Activated CD8-positive, alpha-beta memory T cell treated with anti-CD3 and anti-CD28 coated beads, Interleukin-2, amount 50 U/mL, for 24 hours (primary cell): ENCODE results near the gene GHDC.
"Not testable (repeated sequence)": the region's sequence is repeated elsewhere in the genome, so short reads cannot be mapped to it uniquely, and the experiment has no call there.

Experiments used
- DNase-seq: peaks from one replicate; pipeline ENCODE4 v3.0.0-alpha.2; 2020; ENCODE audit errors: extremely low read depth

GHDC gene

GRCh38 chr17:42203354-42203753 lies 9.1 kb upstream of the GHDC start:
- no peak for DNase-seq

DNA sequence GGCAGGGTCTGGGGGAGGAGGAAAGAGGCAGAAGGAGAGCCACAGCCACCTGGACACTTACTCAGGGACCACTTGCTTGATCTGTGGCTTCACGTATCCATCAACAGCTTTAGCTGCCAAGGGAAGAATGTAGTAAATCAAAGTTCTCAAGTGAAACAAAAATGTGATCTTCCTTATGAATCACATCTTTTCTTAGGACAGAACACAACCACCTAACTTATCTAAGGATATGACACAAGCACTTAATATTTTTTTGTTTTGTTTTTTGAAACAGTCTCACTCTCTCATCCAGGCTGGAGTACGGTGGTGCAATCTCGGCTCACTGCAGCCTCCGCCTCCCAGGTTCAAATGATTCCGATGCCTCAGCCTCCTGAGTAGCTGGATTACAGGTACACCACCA lies 8.4 kb upstream of the GHDC start:
- DNase-seq = no peak

- DNase-seq = no peak
Observed at GRCh38 chr17:42202159-42202558, 7.9 kb upstream of the GHDC start.

GRCh38 chr17:42201458-42201772 lies 7.1 kb upstream of the GHDC start:
- DNase-seq = no peak

DNA sequence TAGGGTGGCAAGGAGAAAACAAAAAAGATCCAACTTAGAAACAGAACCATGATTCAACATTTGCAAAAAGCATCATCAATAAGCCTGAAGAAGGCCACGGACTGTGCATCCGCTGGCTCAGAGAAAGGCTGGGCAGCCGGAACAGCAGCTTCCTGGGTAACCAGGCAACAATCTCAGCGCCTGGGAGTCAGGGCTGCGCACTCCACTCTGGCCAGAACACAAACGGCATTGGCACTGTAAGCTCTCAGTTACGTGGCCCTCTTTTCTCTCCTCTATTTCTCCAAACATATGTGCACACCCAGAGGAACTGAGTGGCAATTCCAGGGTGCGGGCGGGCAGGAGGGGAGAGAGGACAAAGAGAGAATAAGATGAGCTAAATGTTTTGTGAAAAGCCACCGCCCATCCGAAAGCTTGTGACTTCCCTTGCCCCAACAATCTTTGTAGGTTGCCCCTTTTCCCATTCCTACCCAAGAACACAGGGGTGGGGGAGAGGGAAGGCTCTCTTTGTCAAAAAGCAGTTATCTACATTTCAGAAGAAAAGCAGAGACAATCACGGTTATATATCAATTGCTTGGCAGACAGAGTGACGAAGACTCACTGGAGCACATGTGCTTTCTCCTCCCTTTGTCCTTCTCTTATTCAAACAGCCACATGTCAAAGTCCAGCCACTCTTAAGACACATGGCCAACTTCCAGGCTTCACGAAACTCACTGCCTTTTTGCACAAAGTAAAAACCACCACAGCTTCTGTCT lies 6.6 kb upstream of the GHDC start:
- no peak for DNase-seq

DNA sequence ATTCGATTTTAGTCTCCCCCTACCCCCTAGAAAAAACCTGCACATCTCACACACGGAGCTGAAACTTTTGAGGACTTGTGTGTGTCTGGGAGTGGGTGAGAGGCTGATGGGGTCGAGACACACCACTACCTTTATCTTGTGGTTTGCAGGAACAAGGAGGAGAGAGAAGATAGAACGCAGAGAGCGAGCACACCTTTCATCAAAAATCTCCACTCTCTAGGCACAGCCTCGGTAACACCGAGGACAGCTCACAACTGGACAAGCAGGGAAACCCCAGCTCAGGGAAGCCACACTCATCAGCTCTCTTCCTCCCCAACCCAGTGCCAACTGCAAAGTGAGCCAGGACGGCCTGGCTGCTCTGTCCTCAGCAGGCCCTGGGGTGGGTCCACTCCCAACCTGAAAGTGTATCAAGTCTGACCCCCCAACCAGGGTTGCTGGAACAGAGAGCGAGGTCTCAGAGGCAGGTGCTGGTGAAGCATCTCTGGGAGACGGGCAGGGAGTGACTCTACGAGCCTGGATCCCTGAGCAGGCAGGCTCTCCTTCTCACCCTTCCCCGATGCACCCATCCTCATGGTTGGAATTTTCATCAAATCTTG lies 5.2 kb upstream of the GHDC start:
- DNase-seq = no peak

DNA sequence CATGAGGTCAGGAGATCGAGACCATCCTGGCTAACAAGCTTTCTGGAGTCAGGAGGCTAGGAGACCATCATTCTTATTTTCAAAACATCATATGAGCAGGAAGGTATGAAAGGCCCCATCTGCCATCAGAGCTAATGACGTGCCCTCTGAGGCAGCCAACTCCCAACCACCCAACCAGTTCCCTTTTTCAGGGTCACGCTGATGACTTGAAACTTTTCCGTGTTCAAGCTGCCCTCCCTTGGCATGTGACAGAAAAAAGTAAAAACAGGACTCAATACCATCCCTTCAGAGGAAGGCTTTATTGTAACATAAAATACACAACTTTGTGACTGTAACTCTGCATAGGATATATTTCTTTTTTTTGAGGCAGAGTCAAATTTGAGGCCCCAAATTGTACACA lies 4.6 kb upstream of the GHDC start:
- DNase-seq = no peak

- no peak for DNase-seq
Observed at GRCh38 chr17:42197564-42198156, 3.4 kb upstream of the GHDC start.

GRCh38 chr17:42193216-42193968 lies 902 bp downstream of the GHDC start:
- no peak for DNase-seq

GRCh38 chr17:42192189-42193126 lies 1.8 kb downstream of the GHDC start:
- no peak for DNase-seq

DNA sequence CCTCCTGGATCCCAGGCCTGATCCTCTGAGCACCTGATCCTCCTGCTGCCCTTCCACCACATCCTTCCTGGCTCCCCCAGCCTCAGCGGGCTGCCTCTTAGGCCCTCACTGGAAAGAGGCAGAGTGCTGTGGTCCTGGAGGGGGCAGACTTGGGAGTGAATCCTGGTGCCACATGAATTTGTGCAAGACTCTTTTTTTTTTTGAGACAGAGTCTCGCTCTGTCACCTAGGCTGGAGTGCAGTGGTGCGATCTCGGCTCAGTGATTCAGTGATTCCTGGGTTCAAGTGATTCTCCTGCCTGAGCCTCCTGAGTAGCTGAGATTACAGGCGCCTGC lies 3.1 kb downstream of the GHDC start:
- DNase-seq = no peak

DNA sequence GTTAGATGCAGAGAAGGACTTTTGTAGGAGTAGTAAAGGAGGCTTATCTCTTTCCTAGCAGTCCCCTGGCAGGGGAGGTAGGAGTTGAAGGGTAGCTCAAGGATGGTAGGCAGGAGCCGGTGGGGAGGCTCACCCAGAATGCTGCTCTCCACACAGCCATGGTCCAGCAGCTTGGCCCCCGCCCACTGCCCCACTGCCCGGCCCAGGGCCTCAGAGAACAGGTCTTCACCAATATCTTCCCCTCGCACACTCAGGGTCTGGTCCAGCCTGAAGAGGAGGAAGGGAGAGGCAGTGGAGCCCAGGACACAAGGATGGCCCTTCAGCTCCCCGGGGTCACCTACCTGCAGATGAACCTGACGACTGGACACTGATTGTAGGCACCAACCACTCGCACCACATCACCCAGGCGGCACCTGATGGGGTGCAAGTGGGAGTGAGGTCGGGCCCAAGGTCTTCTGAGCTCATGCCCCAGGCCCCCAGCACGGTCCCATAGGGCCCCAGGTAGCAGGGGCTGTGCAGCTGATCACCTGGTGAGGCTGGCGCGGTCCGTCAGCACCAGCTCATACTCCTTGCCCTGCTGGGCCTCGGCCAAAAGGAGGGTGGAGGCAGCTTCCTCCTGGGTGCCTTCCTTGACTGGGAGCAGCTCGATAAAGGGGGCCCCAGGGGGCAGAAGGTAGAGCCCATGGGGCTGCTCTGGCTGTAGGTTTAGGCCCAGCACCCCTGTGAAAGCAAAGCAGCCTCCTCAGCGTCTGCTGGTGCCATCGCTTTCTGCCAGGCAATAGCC lies 3.6 kb downstream of the GHDC start:
- no peak for DNase-seq

GRCh38 chr17:42189651-42189965 lies 4.7 kb downstream of the GHDC start:
- DNase-seq = no peak

- no peak for DNase-seq
Observed at GRCh38 chr17:42188749-42189650, 5.3 kb downstream of the GHDC start.

GRCh38 chr17:42187833-42188232 lies 6.5 kb downstream of the GHDC start:
- DNase-seq = no peak

DNA sequence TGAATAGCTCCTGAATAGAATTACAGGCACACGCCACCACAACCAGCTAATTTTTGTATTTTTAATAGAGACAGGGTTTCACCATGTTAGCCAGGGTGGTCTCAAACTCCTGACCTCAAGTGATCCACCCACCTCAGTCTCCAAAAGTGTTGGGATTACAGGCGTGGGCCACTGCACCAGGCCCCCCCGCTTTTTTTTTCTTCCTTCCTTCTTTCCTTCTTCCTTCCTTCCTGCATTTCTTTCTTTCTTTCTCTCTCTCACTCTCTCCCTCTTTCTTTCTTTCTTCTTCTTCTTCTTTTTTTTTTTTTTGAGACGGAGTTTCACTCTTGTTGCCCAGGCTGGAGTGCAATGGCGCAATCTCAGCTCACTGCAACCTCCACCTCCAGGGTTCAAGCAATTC lies 8.1 kb downstream of the GHDC start:
- DNase-seq = not testable (repeated sequence)

DNA sequence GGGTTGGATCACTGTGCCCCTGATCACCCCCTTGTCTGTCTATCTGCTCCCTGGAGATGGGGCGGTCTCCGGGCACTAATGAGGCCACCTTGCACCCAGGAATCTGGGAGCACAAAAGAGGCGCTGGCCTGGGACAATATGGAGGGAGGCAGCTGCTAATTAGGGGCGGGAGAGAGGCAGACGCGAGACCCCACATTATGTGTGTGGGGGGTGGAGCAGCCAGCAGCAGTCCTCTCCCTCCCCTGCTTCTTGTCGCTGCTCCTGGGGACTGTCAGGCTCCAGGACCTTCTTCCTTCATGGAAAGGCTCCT lies 8.7 kb downstream of the GHDC start:
- no peak for DNase-seq

DNA sequence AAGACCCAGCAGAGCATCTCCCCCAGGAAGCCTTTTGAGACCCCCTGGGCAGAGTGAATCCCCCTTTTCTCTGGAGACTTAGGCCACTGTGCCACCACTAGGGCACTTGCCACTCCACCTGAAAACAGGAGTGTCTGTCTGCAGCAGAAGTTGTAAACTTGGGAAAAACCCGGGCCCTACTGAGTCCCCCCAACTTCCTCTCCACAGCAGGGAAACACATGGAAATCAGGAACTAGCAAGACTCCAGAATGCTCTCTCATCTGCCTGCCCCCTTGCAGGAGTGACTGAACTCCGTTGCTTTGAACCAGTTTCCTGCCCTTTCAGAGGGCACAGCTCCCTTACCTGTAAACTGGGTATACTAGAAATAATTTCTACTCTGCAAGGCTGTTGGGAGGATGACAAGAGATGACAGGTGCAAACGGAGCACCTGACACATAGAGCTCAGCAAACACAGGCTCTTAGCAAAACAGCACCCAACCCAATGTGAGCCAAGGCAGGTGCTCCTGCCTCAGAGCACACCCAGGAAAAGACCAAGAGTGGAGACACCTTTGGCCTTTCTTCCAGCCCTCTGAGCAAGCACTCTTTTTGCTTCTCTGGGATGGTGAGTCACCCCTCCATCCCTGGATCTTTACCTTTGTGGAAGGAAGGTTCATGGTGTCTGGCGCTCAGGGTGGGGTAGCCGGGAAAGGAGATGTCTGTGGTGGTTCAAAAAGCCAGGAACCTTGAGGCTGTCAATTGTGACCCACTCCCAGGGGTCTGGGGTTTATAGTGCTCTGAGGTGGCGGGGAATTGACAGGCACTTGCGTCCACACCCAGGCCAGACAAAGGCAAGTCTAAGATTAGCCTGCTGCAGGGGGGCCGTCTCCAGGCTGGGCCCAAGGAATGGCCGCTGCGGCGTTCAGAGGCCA lies 9.3 kb downstream of the GHDC start, which contains the start of gene HCRT:
Gene HCRT (minus strand): TSS at position 740 of the 908 bp plus-strand sequence. CDS start 87 bp downstream, at position 653.
- no peak for DNase-seq
